ENCODE measurements around the gene FAM241B. TPM values are rescaled to one million over a fixed set of nuclear protein-coding genes. Genes with fewer than 3 reads are reported as not detected.

Gene FAM241B, protein sequence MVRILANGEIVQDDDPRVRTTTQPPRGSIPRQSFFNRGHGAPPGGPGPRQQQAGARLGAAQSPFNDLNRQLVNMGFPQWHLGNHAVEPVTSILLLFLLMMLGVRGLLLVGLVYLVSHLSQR
- 15.8 to 18.1 TPM (median 17.1 TPM) in 5 replicates for total RNA-seq (2022; extraction: Qiagen RNA extraction)

DNA sequence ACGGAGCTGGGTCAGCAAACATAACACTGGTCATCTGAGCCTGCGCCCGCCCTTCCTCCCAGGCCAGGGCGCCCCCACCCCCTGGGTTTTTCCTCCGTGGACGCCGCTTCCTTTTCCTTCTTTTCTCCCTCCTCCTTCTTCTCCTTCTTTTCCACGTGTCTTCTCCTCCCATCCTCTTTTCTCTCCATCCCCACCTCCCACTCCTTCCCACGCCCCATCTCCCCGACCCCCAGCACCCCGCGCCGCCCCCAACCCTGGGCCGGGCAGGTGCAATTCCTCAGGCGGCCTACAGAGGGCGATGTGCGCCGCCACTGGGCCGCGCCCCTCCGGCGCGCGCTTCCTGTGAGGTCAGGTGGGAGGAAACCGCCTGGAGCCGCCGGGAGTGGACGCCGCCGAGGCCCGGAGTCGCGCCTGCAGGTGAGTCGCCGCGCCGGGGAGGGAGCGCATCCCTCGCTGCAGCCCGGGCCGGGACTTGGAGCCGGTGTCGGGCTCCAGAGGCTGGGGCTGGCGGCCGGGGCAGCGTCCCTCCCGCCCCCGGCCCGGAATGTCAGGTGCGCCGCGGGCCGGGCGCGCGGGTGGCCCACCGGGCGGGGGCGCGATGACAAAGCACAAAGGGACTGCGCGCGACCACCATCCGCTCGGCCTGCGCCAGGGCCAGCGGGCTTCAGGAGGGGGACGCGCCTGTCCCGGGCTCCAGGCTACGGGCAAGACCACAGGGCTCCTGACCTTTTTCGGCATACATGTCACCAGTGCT lies at the start of gene FAM241B:
TSS of gene FAM241B (plus strand) at position 351 of the 754 bp plus-strand sequence. CDS start 1,497 bp downstream, outside the sequence.

Other genes with a start within 250 kb of the FAM241B start
- 0.13 to 0.21 TPM (median 0.16 TPM) in 4 of 5 replicates, not detected in the other for gene TACR2, start 213.3 kb upstream of the FAM241B start, total RNA-seq (2022; extraction: Qiagen RNA extraction)
- 85.5 to 106 TPM (median 104 TPM) in 5 replicates for gene TSPAN15, start 178.8 kb upstream of the FAM241B start, total RNA-seq (2022; extraction: Qiagen RNA extraction)
- not detected in 5 replicates for gene NEUROG3, start 56.8 kb upstream of the FAM241B start, total RNA-seq (2022; extraction: Qiagen RNA extraction)
- gene COL13A1, start 171.7 kb downstream of the FAM241B start, total RNA-seq (2022; extraction: Qiagen RNA extraction), result 0.17 to 0.32 TPM (median 0.29 TPM) in 5 replicates

Measured in A549 treated with AZD2906 at 1 μM for 4 hours (cell line).